Naive thymus-derived CD8-positive, alpha-beta T cell (primary cell): ENCODE measurements around the gene UROC1. TPM values are rescaled to one million over a fixed set of nuclear protein-coding genes. Genes with fewer than 3 reads are reported as not detected.

Source experiments
- ATAC-seq, 2 donors: fragments of 150-1000 bp; cut with Tn5 transposase in 1 of 2; sonication (Bioruptor Pico), chemical (Tn5 transposase) in 1 of 2; 1 replicate in 1 of 2; 2 replicates in 1 of 2; pipeline ENCODE4 v1.10.0; 2021; ENCODE audit warnings: mild to moderate bottlenecking in 2 of 2, moderate library complexity in 2 of 2
- POLR2A ChIA-PET: fragments of 350-600 bp; sonication (Branson Sonifier 250); formaldehyde crosslinking; loops from one replicate; lab custom pipeline; 2021; ENCODE audit warnings: antibody characterized with exemption; lab: Charles Lee
- DNase-seq, 10 donors: peaks; one replicate each; pipeline versions ENCODE4 v3.0.0 to v3.0.0-alpha.2; 2020 to 2022
- H3K27ac Mint-ChIP-seq, 10 donors: one replicate each; pipeline ENCODE4 v1.8.0; 2020 to 2022; ENCODE audit warnings: mild to moderate bottlenecking in 10 of 10, mixed read lengths in 10 of 10, moderate library complexity in 4 of 10, inconsistent platforms in 1 of 10
- H3K27me3 Mint-ChIP-seq, 5 donors: one replicate each; pipeline ENCODE4 v1.8.0; 2021 to 2022; ENCODE audit warnings: mixed read lengths in 5 of 5
- H3K36me3 Mint-ChIP-seq, 3 donors: one replicate each; pipeline ENCODE4 v1.8.0; 2020 to 2022; ENCODE audit warnings: mixed read lengths in 3 of 3, mild to moderate bottlenecking in 2 of 3, inconsistent platforms in 1 of 3
- H3K4me1 Mint-ChIP-seq, 4 donors: one replicate each; pipeline ENCODE4 v1.8.0; 2021 to 2022; ENCODE audit warnings: mixed read lengths in 4 of 4
- H3K4me3 Mint-ChIP-seq, 10 donors: one replicate each; pipeline ENCODE4 v1.8.0; 2020 to 2022; ENCODE audit warnings: mild to moderate bottlenecking in 10 of 10, mixed read lengths in 10 of 10, moderate library complexity in 6 of 10, inconsistent platforms in 1 of 10
- H3K9me3 Mint-ChIP-seq, 9 donors: one replicate each; pipeline ENCODE4 v1.8.0; 2020 to 2022; ENCODE audit warnings: mixed read lengths in 9 of 9, mild to moderate bottlenecking in 3 of 9, inconsistent platforms in 1 of 9, moderate library complexity in 1 of 9
- polyA plus RNA-seq, 3 donors: library from polyadenylated mRNA; unstranded; fragments of 300-500 nt; fragmentation: Illumina TruSeq; gene quantifications; one replicate each; pipeline ENCODE4 v1.2.3, GENCODE V29; 2021
- total RNA-seq, 8 experiments: library from RNA in 2 of 8; stranded (reverse) in 2 of 8; gene quantifications; one replicate each; pipeline ENCODE4 v1.2.3 and lab custom pipeline; 2021 to 2026

Gene UROC1
- total and polyA plus RNA-seq, 5 experiments from 2014 or later, result 0.07 to 0.67 (median 0.11) TPM

DNA sequence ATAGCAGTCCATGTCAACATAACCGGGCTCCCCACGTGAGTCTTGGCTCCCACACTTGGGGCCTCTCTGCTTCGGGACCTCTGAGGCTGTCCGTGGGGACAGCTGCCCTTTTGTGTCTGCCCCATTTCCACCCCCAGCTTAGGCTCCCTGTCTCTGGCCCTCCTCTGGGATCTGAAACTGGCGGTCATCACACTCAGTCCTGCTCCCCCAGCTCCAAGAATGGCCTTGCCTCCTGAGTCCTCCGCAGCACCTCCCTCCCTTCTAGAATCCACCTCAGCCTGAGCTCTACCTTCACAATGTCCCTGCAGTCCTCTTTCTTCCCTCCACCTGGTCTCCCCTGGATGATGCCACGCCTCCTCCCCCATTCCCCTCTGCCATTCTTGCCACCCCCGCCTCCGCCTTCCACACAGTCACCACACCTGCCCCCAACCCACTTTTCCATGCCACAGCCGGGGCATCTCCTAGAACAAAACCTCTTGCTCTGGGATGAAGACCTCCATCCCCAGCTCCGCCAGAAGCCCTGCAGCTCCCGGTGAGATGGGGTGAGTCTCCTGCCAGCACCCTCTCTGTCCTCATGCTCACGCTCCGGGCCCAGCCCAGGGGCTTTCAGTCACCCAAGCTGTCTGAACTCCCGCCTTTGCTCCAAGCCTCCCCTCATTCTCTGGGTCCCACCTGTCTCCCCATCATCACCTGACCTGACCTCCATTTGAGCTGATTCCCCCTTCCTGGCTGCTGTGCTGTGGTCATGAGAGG, 34.9 kb downstream of the UROC1 start:
- Mint-ChIP-seq H3K4me3 (no peak overlapping the region), H3K4me1 (peaks cover 9 to 14% (median 12%) of the 10 kb centered on the region in 4 donors), H3K27ac (peak overlapping the region in 3 of 10 donors; percentile 24 to 69 (median 35)), H3K36me3 (no peaks in the 10 kb centered on the region), H3K27me3 (no peaks in the 10 kb centered on the region), H3K9me3 (no peaks in the 10 kb centered on the region)
- POLR2A ChIA-PET, result no interaction called here
- peak in 1 of 10 donors; percentile 38 for DNase-seq
- ATAC-seq, result no peak

GRCh38 chr3:126481808-126482502, 35.6 kb downstream of the UROC1 start:
- no peak for ATAC-seq
- POLR2A ChIA-PET, result no interaction called here
- no peak overlapping the region for H3K4me3 Mint-ChIP-seq
- H3K36me3 Mint-ChIP-seq, result no peaks in the 10 kb centered on the region
- H3K4me1 Mint-ChIP-seq, result peaks cover 9 to 13% (median 10%) of the 10 kb centered on the region in 4 donors
- no peaks in the 10 kb centered on the region for H3K9me3 Mint-ChIP-seq
- peak overlapping the region in 2 of 10 donors; percentile 24 to 53 for H3K27ac Mint-ChIP-seq
- no peaks in the 10 kb centered on the region for H3K27me3 Mint-ChIP-seq
- peak in 1 of 10 donors; percentile 59 for DNase-seq

GRCh38 chr3:126480861-126481260, 36.7 kb downstream of the UROC1 start:
- H3K27ac Mint-ChIP-seq, result peak overlapping the region in 1 of 10 donors; percentile 47

GRCh38 chr3:126480206-126480605, 37.4 kb downstream of the UROC1 start:
- ATAC-seq, result no peak

More at GRCh38 chr3:126480861-126481260, 36.7 kb downstream of the UROC1 start:
- DNase-seq, result no peak
- Mint-ChIP-seq H3K4me1 (peaks cover 6 to 10% (median 7%) of the 10 kb centered on the region in 4 donors), H3K9me3 (no peaks in the 10 kb centered on the region), H3K27me3 (no peaks in the 10 kb centered on the region), H3K36me3 (no peaks in the 10 kb centered on the region), H3K4me3 (peak overlapping the region in 1 of 10 donors; percentile 54)
- no peak for ATAC-seq
- POLR2A ChIA-PET, result no interaction called here

DNA sequence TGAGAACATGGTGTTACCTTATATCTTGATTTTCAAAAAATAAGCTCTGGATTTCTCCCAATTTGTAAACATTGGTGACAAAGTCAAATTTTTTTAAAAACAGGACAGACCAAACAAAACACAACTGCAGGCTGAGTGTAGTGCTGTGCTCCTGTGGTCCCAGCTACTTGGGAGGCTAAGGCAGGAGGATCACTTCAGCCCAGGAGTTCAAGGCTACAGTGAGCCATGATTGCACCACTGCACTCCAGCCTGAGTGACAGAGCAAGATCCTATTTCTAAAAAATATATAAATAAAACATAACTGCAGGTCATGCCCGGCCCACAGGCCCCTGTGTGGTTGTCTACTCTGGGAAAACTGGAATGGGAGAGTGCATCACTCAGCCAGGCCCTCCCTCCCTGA, 37.9 kb downstream of the UROC1 start:
- peaks cover 7 to 12% (median 8%) of the 10 kb centered on the region in 4 donors for H3K4me1 Mint-ChIP-seq

More at GRCh38 chr3:126480206-126480605, 37.4 kb downstream of the UROC1 start:
- POLR2A ChIA-PET, result no interaction called here
- Mint-ChIP-seq H3K9me3 (no peaks in the 10 kb centered on the region), H3K4me1 (peaks cover 6 to 10% (median 7%) of the 10 kb centered on the region in 4 donors), H3K36me3 (no peaks in the 10 kb centered on the region), H3K27ac (peak overlapping the region in 2 of 10 donors; percentile 27 to 62), H3K4me3 (no peak overlapping the region), H3K27me3 (no peaks in the 10 kb centered on the region)
- DNase-seq, result peak in 1 of 10 donors; percentile 22

GRCh38 chr3:126478581-126479310, 38.8 kb downstream of the UROC1 start:
- Mint-ChIP-seq H3K27ac (no peak overlapping the region), H3K36me3 (peaks cover 0 to 1% (median 0%) of the 10 kb centered on the region in 3 donors), H3K4me3 (peak overlapping the region in 1 of 10 donors; percentile 24), H3K4me1 (peaks cover 10 to 21% (median 17%) of the 10 kb centered on the region in 4 donors), H3K27me3 (no peaks in the 10 kb centered on the region), H3K9me3 (no peaks in the 10 kb centered on the region)
- POLR2A ChIA-PET, result no interaction called here
- DNase-seq, result peak in 1 of 10 donors; percentile 52
- ATAC-seq, result no peak

More for the DNA sequence above, 37.9 kb downstream of the UROC1 start:
- Mint-ChIP-seq H3K36me3 (no peaks in the 10 kb centered on the region), H3K9me3 (no peaks in the 10 kb centered on the region), H3K27me3 (no peaks in the 10 kb centered on the region), H3K27ac (no peak overlapping the region), H3K4me3 (no peak overlapping the region)
- ATAC-seq (no peak), DNase-seq (no peak)
- POLR2A ChIA-PET, result no interaction called here

GRCh38 chr3:126477061-126477380, 40.6 kb downstream of the UROC1 start:
- peak in 1 of 10 donors; percentile 38 for DNase-seq
- peaks cover 23 to 38% (median 34%) of the 10 kb centered on the region in 4 donors for H3K4me1 Mint-ChIP-seq
- no peaks in the 10 kb centered on the region for H3K27me3 Mint-ChIP-seq
- H3K27ac Mint-ChIP-seq, result peak overlapping the region; percentile 1 to 91 (median 80)
- POLR2A ChIA-PET, result no interaction called here
- H3K36me3 Mint-ChIP-seq, result peaks cover 0 to 16% (median 0%) of the 10 kb centered on the region in 3 donors
- no peaks in the 10 kb centered on the region for H3K9me3 Mint-ChIP-seq
- peak overlapping the region; percentile 63 to 93 (median 80) for H3K4me3 Mint-ChIP-seq
- ATAC-seq, result no peak

DNA sequence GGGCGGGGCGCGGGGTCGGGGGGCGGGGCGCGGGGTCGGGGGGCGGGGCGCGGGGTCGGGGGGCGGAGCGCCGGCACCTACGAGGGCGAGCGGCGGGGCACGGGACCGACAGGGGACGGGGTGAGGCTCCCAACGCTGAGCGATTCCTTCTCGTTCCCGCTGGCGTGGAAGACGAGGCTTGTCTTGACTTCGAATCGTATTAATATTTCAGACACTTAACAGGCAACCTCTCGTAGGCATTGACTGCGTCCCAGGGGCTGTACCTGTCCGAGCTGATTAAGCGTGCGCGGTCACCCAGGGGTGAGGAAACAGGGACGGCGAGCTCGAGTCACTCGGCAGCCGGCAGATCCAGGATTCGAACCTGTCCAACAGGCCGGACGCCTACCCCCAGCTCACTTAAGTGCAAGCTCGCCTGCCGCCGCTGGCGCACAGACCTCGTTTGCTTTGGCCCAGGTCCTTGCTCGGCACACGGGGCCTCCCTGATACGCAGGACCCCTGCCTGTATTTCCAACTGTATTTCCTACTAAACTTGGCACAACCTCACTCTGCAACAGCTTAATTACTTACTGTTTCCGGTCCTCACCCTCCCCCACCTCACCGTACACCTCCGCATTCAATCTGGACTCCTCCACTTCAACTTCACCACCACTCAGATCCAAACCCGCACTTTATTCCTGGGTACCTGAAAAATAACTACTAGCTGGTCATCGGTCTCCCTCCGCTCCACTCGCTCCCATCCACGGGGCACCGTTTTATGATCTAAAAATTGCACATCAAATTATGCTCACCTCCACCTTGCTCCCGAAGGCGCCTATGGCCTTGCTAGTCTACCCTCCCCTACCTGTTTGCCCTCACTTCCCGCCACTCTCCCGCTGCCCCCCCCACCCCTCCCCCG, 41.2 kb downstream of the UROC1 start:
- peak in 5 of 10 donors; percentile 19 to 71 (median 60) for DNase-seq
- H3K27ac Mint-ChIP-seq, result peak overlapping the region; percentile 74 to 96 (median 91)

DNA sequence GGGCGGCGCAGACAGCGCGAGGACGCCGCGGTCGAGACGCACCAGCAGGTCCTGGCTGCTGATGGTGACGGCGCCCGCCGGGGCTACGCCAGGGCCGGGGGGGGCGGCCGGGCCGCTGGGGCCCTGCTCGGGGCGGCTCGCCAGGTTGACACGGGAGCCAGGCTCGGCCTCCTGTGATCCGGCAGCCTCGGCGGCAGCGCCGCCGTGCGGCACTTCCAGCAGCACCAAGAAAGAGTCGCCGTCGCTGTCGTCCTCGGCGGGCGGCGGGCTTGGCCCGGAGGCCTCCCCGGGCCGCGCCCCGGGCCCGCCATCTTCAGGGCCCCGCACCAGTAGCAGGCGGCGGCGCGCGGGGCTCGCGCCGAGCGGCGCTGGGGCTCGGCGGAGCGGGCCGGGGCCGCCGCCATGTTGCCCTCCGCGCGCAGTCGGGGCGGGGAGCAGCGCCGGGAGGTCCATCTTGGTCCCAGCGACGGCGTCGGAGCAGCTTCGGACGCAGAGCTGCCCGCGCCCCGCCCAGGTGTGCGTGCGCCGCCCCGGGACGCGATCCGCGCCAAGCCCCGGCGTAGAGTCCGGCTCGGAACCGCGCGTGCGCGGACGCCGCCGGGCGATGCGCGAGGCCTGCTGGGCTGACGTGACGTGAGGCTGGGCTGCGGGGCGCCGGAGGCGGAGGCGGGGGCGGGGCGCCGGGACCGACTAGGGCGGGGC, 42.0 kb downstream of the UROC1 start, which contains the start of gene ZXDC:
TSS of gene ZXDC (minus strand) at position 479 of the 702 bp plus-strand sequence. CDS start at position 453, 26 bp downstream.
- ATAC-seq (peak; percentile 76 to 79), DNase-seq (peak; percentile 83 to 96 (median 91))
- H3K27me3 Mint-ChIP-seq, result no peaks in the 10 kb centered on the region
- peaks cover 0 to 30% (median 6%) of the 10 kb centered on the region in 3 donors for H3K36me3 Mint-ChIP-seq
- peak within 1 kb of the TSS; percentile 74 to 96 (median 92) for H3K27ac Mint-ChIP-seq
- H3K4me1 Mint-ChIP-seq, result peaks cover 23 to 46% (median 42%) of the 10 kb centered on the region in 4 donors
- POLR2A ChIA-PET, result interaction anchor here (0.5 to 1.5 kb wide), 7 partner anchors 22 to 1570 kb away, joined by 3 to 4 read pairs (median 3); partner anchors contain the start of genes MCM2 and SNX4
- no peaks in the 10 kb centered on the region for H3K9me3 Mint-ChIP-seq
- peak within 1 kb of the TSS; percentile 73 to 96 (median 90) for H3K4me3 Mint-ChIP-seq

More for the DNA sequence above, 41.2 kb downstream of the UROC1 start:
- no peaks in the 10 kb centered on the region for H3K27me3 Mint-ChIP-seq
- ATAC-seq, result peak; percentile 44
- H3K36me3 Mint-ChIP-seq, result peaks cover 0 to 21% (median under 1%) of the 10 kb centered on the region in 3 donors
- no peaks in the 10 kb centered on the region for H3K9me3 Mint-ChIP-seq
- POLR2A ChIA-PET, result interaction anchor here (0.5 to 1.5 kb wide), 6 partner anchors 21 to 1569 kb away, joined by 3 to 4 read pairs (median 3); partner anchors contain the start of genes MCM2 and SNX4
- H3K4me1 Mint-ChIP-seq, result peaks cover 23 to 39% (median 38%) of the 10 kb centered on the region in 4 donors
- H3K4me3 Mint-ChIP-seq, result peak overlapping the region; percentile 73 to 93 (median 88)

DNA sequence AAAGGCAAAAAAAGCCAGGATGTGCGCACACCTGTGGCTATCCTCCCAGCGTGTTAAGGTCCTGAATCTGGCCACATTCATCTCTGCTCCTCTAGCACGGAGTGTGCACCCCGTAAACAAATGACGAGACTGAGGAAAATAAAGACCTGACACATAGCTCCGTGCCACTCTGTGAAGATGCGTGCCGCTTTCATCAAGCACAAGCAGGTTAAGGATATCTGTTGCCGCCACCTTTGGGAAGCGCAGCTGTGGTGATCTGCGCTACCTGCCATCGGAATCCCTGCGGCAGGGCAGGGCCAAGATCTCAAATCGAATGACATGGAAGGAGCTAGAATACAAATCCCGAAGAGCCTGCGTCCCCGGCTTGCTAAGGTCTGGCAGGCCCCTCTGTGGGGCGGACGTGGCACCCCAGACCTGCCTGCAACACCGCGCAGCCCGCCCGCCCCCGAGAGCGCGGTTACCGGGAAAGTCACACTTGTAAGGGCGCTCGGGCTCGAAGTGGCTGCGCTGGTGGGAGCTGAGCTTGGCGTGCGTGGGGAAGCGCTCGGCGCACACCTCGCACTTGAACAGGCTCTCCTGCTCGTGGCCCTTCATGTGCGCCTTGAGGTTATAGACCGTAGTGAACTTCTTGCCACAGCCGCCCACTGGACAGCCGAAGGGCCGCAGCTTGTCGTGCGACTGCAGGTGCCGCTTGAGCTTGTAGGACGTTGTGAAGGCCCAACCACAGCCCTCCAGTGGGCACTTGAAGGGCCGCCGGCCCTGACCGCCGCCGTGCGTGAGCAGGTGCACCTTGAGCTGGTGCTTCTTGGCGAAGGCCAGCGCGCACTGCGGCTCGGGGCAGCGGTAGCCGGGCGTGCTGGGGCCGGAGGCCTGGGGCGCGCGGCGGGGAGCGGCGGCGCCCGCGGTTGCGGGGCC, 42.8 kb downstream of the UROC1 start:
- ATAC-seq (peak in 1 of 2 donors; percentile 3), DNase-seq (peak in 9 of 10 donors; percentile 9 to 52 (median 31))
- POLR2A ChIA-PET, result interaction anchor here (0.6 to 1.5 kb wide), 7 partner anchors 23 to 1226 kb away, joined by 3 to 5 read pairs (median 3); partner anchors contain the start of genes MCM2 and SNX4
- peaks cover 1 to 38% (median 6%) of the 10 kb centered on the region in 3 donors for H3K36me3 Mint-ChIP-seq
- H3K27ac Mint-ChIP-seq, result peak overlapping the region; percentile 50 to 94 (median 90)
- peaks cover 25 to 52% (median 46%) of the 10 kb centered on the region in 4 donors for H3K4me1 Mint-ChIP-seq
- H3K4me3 Mint-ChIP-seq, result peak overlapping the region; percentile 73 to 96 (median 89)
- H3K9me3 Mint-ChIP-seq, result no peaks in the 10 kb centered on the region
- H3K27me3 Mint-ChIP-seq, result no peaks in the 10 kb centered on the region
